Spleen (tissue), 11 donors: ENCODE results near the gene JOSD1. TPM values are rescaled to one million over a fixed set of nuclear protein-coding genes. Genes with fewer than 3 reads are reported as not detected.

Experiments
- DNase-seq: peaks from one replicate; pipeline ENCODE4 v3.0.0-alpha.2; 2020
- H3K27ac ChIP-seq, 8 donors: fragments of 200-600 bp; sonication (generic) in 7 of 8; 1 replicate in 4 of 8; 2 replicates in 4 of 8; pipeline versions ENCODE4 v1.5.0 to v1.8.0; 2016 to 2021; ENCODE audit warnings: inconsistent platforms in 4 of 8, mild to moderate bottlenecking in 4 of 8, moderate library complexity in 1 of 8
- H3K27me3 ChIP-seq, 7 donors: fragments of 200-600 bp; sonication (generic) in 6 of 7; replicated peaks in 1 of 7; 1 replicate in 4 of 7; 2 replicates in 3 of 7; pipeline versions ENCODE4 v1.5.0 to v1.8.0; 2016 to 2021; ENCODE audit warnings: inconsistent platforms in 3 of 7, mild to moderate bottlenecking in 1 of 7
- H3K36me3 ChIP-seq, 6 donors: fragments of 200-600 bp; sonication (generic) in 5 of 6; 1 replicate in 4 of 6; 2 replicates in 2 of 6; pipeline versions ENCODE4 v1.5.0 to v1.8.0; 2016 to 2021; ENCODE audit warnings: inconsistent platforms in 2 of 6
- H3K4me1 ChIP-seq, 6 donors: fragments of 200-600 bp; sonication (generic) in 5 of 6; 1 replicate in 3 of 6; 2 replicates in 3 of 6; pipeline versions ENCODE4 v1.5.0 to v1.8.0; 2016 to 2021; ENCODE audit warnings: inconsistent platforms in 3 of 6
- H3K4me3 ChIP-seq, 8 donors: fragments of 200-600 bp; sonication (generic) in 7 of 8; 1 replicate in 4 of 8; 2 replicates in 4 of 8; pipeline versions ENCODE4 v1.5.0 to v1.8.0; 2016 to 2021; ENCODE audit warnings: inconsistent platforms in 4 of 8, mild to moderate bottlenecking in 4 of 8, moderate library complexity in 2 of 8
- H3K9me3 ChIP-seq, 8 donors: fragments of 200-600 bp; sonication (generic) in 7 of 8; 1 replicate in 4 of 8; 2 replicates in 4 of 8; pipeline versions ENCODE4 v1.5.0 to v1.8.0; 2016 to 2021; ENCODE audit warnings: inconsistent platforms in 4 of 8
- CTCF ChIP-seq, 11 experiments: fragments of 200-600 bp in 7 of 11; fragments of 450-650 bp in 4 of 11; sonication (generic) in 4 of 11; IDR thresholded peaks in 8 of 11; conservative IDR thresholded peaks in 3 of 11; 1 replicate in 7 of 11; 2 replicates in 4 of 11; pipeline versions ENCODE4 v1.4.0 to v1.8.0; 2016 to 2021; ENCODE audit warnings: antibody characterized with exemption in 11 of 11, inconsistent platforms in 4 of 11, mild to moderate bottlenecking in 1 of 11
- POLR2A ChIP-seq, 3 donors: fragments of 450-650 bp; IDR thresholded peaks; one replicate each; pipeline ENCODE4 v1.5.1; 2017; ENCODE audit warnings: antibody characterized with exemption in 3 of 3, mild to moderate bottlenecking in 1 of 3
- POLR2AphosphoS5 ChIP-seq, 3 donors: sonication (generic); formaldehyde crosslinking; IDR thresholded peaks; one replicate each; pipeline ENCODE4 v1.5.1; 2017; ENCODE audit warnings: antibody characterized with exemption in 3 of 3
- WGBS, 5 donors: extraction: QIAGEN DNeasy Blood & Tissue Kit in 3 of 5; methylation state at CpG; one replicate each; pipeline versions ENCODE4 v1.1.5 to v1.1.7; 2013 to 2018; 5-methylcytosine and 5-hydroxymethylcytosine counted together
- intact Hi-C: fragments of 100-400 bp; cut with DNase I; formaldehyde crosslinking; loops from one replicate; pipeline ENCODE4 v1.15.0; 2023; ENCODE audit warnings: low total_unique reads
- polyA plus RNA-seq, 3 donors: library from polyadenylated mRNA; stranded (reverse); fragments of 200-250 nt; gene quantifications; one replicate each; pipeline ENCODE4 v1.2.1, GENCODE V29; 2013
- total RNA-seq, 7 donors: library from RNA; depleted of rRNA in 3 of 7; stranded (reverse); fragments of >200 nt in 3 of 7; fragmentation: NEBNext Ultra II Directional in 4 of 7; extraction: Animal tissue kit (Norgen Biotek cat#: 25700) in 4 of 7; gene quantifications; one replicate each; pipeline versions ENCODE4 v1.1.0 to v1.2.1, GENCODE V29; 2016 to 2021
- donor health status: healthy with polysubstance abuse.
- donor health status: DM: no; HTN: no; CAD: no; lungs with moderate emphysema.
- donor health status: DM: no; HTN: no; CAD: no.
- donor health status: Bipolar disorder and iron deficiency.
- donor health status: healthy.
- donor health status: DM: no; HTN: no; CAD: no.
- donor health status: DM: yes; HTN: yes; CAD: no.

JOSD1 gene
- total and polyA plus RNA-seq, 10 donors: 10.1 to 54.2 (median 33.2) TPM

GRCh38 chr22:38699784-38700183 is 959 bp downstream of the JOSD1 start:
- peak overlapping the region; percentile 94 to 99 (median 98) for H3K27ac ChIP-seq
- H3K9me3 ChIP-seq: no peaks in the 10 kb centered on the region
- 46 to 61% (median 56%) methylated on average over 6 of the region's 6 CpGs for WGBS, 5 donors
- peaks cover 0 to 3% (median 0%) of the 10 kb centered on the region in 6 donors for H3K36me3 ChIP-seq
- no peak for DNase-seq
- H3K4me3 ChIP-seq: peak overlapping the region; percentile 59 to 79 (median 63)
- H3K27me3 ChIP-seq: no peaks in the 10 kb centered on the region
- peaks cover 45 to 73% (median 59%) of the 10 kb centered on the region in 6 donors for H3K4me1 ChIP-seq
- intact Hi-C loops: no loop called here
- TF ChIP-seq POLR2AphosphoS5 (IDR thresholded peaks at IDR 0.05): no peak
- no peak for TF ChIP-seq CTCF (IDR thresholded peaks at IDR 0.05 in 8 of 11, conservative IDR thresholded peaks at IDR 0.05 in 3 of 11)
- TF ChIP-seq POLR2A (IDR thresholded peaks at IDR 0.05): no peak

- DNase-seq: no peak
- peak overlapping the region; percentile 59 to 79 (median 63) for H3K4me3 ChIP-seq
- intact Hi-C loops: no loop called here
- no peaks in the 10 kb centered on the region for H3K27me3 ChIP-seq
- H3K4me1 ChIP-seq: peaks cover 42 to 72% (median 56%) of the 10 kb centered on the region in 6 donors
- H3K36me3 ChIP-seq: peaks cover 0 to 9% (median 0%) of the 10 kb centered on the region in 6 donors
- TF ChIP-seq POLR2AphosphoS5 (IDR thresholded peaks at IDR 0.05) (no peak), CTCF (IDR thresholded peaks at IDR 0.05 in 8 of 11, conservative IDR thresholded peaks at IDR 0.05 in 3 of 11) (no peak)
- WGBS, 5 donors: 39 to 78% (median 67%) methylated on average over 4 to 5 of the region's 5 CpGs
- H3K9me3 ChIP-seq: no peaks in the 10 kb centered on the region
- H3K27ac ChIP-seq: peak overlapping the region in 7 of 8 donors; percentile 97 to 99 (median 98)
Measured at GRCh38 chr22:38699143-38699542, 1.6 kb downstream of the JOSD1 start.

- no peak for TF ChIP-seq POLR2A (IDR thresholded peaks at IDR 0.05)
- TF ChIP-seq CTCF (IDR thresholded peaks at IDR 0.05 in 8 of 11, conservative IDR thresholded peaks at IDR 0.05 in 3 of 11): no peak
- TF ChIP-seq POLR2AphosphoS5 (IDR thresholded peaks at IDR 0.05): no peak
- Histone ChIP-seq H3K27me3 (no peaks in the 10 kb centered on the region), H3K4me3 (peak overlapping the region in 4 of 8 donors; percentile 59 to 79 (median 64)), H3K4me1 (peaks cover 42 to 78% (median 59%) of the 10 kb centered on the region in 6 donors), H3K36me3 (peaks cover 0 to 15% (median 0%) of the 10 kb centered on the region in 6 donors), H3K27ac (peak overlapping the region in 5 of 8 donors; percentile 97 to 99 (median 98)), H3K9me3 (no peaks in the 10 kb centered on the region)
- no peak for DNase-seq
- intact Hi-C loops: no loop called here
- WGBS, 5 donors: 85 to 93% (median 91%) methylated on average over 13 of the region's 13 CpGs
Measured at GRCh38 chr22:38698407-38699094, 2.2 kb downstream of the JOSD1 start.

- Histone ChIP-seq H3K27ac (peak overlapping the region in 7 of 8 donors; percentile 56 to 98 (median 69)), H3K4me3 (peak overlapping the region in 1 of 8 donors; percentile 79), H3K4me1 (peaks cover 42 to 80% (median 61%) of the 10 kb centered on the region in 6 donors), H3K27me3 (no peaks in the 10 kb centered on the region), H3K36me3 (peaks cover 0 to 23% (median under 1%) of the 10 kb centered on the region in 6 donors), H3K9me3 (no peaks in the 10 kb centered on the region)
- 79 to 85% (median 83%) methylated on average over 8 of the region's 8 CpGs for WGBS, 5 donors
- TF ChIP-seq POLR2AphosphoS5 (IDR thresholded peaks at IDR 0.05) (no peak), POLR2A (IDR thresholded peaks at IDR 0.05) (no peak), CTCF (IDR thresholded peaks at IDR 0.05 in 8 of 11, conservative IDR thresholded peaks at IDR 0.05 in 3 of 11) (no peak)
- no peak for DNase-seq
- intact Hi-C loops: no loop called here
Measured at GRCh38 chr22:38697425-38698089, 3.2 kb downstream of the JOSD1 start.
